Right lobe of liver (tissue), 6 donors: ENCODE results near the gene SLC22A23. TPM values are rescaled to one million over a fixed set of nuclear protein-coding genes. Genes with fewer than 3 reads are reported as not detected.
A peak's percentile ranks its signal among the peaks of the same experiment; 100 is the strongest.

ENCODE experiments used
- ATAC-seq, 4 donors: fragments of 200-7000 bp; cut with Tn5 transposase; one replicate each; pipeline ENCODE4 v1.9.1; 2020; ENCODE audit warnings: mild to moderate bottlenecking in 4 of 4, moderate library complexity in 4 of 4
- DNase-seq, 3 donors: peaks; one replicate each; pipeline ENCODE4 v3.0.0-alpha.2; 2020
- H3K27ac ChIP-seq, 3 donors: fragments of 200-600 bp; one replicate each; pipeline ENCODE4 v1.8.0; 2022
- H3K27me3 ChIP-seq, 2 donors: fragments of 200-600 bp; one replicate each; pipeline ENCODE4 v1.8.0; 2022
- H3K36me3 ChIP-seq, 4 donors: fragments of 200-600 bp; sonication (generic) in 1 of 4; one replicate each; pipeline versions ENCODE4 v1.5.1 to v1.8.0; 2017 to 2022; ENCODE audit warnings: control low read depth in 1 of 4
- H3K4me1 ChIP-seq, 4 donors: fragments of 200-600 bp; sonication (generic) in 1 of 4; one replicate each; pipeline versions ENCODE4 v1.5.1 to v1.8.0; 2017 to 2022; ENCODE audit warnings: control low read depth in 1 of 4
- H3K4me3 ChIP-seq, 3 donors: fragments of 200-600 bp; one replicate each; pipeline ENCODE4 v1.8.0; 2022
- H3K9me3 ChIP-seq, 4 donors: fragments of 200-600 bp; sonication (generic) in 1 of 4; one replicate each; pipeline versions ENCODE4 v1.5.1 to v1.8.0; 2017 to 2022; ENCODE audit warnings: control low read depth in 1 of 4
- POLR2A ChIP-seq: fragments of 450-650 bp; IDR thresholded peaks from one replicate; pipeline ENCODE4 v1.6.1; 2017; ENCODE audit warnings: antibody characterized with exemption, mild to moderate bottlenecking
- WGBS: methylation state at CpG from one replicate; pipeline ENCODE4 v1.1.6; 2018; ENCODE audit warnings: low coverage, low lambda C conversion rate; ENCODE audit not compliant: insufficient coverage; ENCODE audit errors: missing lambda C conversion rate; 5-methylcytosine and 5-hydroxymethylcytosine counted together
- intact Hi-C, 2 donors: fragments of 100-400 bp; cut with DNase I; formaldehyde crosslinking; loops; one replicate each; pipeline versions ENCODE4 v1.11.2 to v1.14.1; 2022
- total RNA-seq, 6 experiments: library from RNA; depleted of rRNA in 2 of 6; stranded (reverse); fragments of >200 nt in 2 of 6; fragmentation: NEBNext Ultra II Directional in 3 of 6; extraction: Animal tissue kit (Norgen Biotek cat#: 25700) in 3 of 6; gene quantifications; one replicate each; pipeline versions ENCODE4 v1.1.0 to v1.2.4, GENCODE V29; 2016 to 2023
- TF ChIP-seq, protein P1 (sequence below), 4 donors: fragments of 200-600 bp in 3 of 4; fragments of 450-650 bp in 1 of 4; IDR thresholded peaks; one replicate each; pipeline versions ENCODE4 v1.5.1 to v1.8.0; 2016 to 2022; ENCODE audit warnings: antibody characterized with exemption in 4 of 4, mild to moderate bottlenecking in 2 of 4
- donor health status: DM: no; HTN: yes; CAD: no.
- donor health status: DM: no; HTN: no; CAD: no.
- donor health status: DM: no; HTN: no; CAD: no.
- donor health status: DM: no; HTN: yes; CAD: no.
- donor health status: DM: no; HTN: yes; CAD: no.

SLC22A23 gene
- total RNA-seq, 6 experiments from 2014 or later = 11.7 to 27.6 (median 16.3) TPM

DNA sequence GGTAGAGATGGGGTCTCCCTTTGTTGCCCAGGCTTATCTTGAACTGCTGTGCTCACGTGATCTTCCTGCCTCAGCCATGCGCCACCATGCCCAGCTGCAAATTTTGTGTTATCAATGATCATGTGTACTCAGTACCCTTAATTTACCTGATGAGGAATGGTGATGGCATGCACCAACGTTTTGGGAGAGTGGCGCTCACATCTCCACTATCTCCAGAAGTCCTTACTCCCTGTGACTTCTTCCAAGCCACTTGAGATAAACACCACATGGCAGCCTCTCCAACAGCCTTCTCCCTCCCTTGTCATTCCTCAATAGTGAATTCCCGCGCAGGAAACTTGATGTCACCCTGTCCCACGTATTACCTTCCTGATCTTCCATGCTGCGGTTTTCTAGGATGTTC, 140.0 kb downstream of the SLC22A23 start:
- Histone ChIP-seq H3K27me3 (no peaks in the 10 kb centered on the region), H3K9me3 (no peaks in the 10 kb centered on the region), H3K4me3 (no peak overlapping the region), H3K4me1 (no peaks in the 10 kb centered on the region), H3K36me3 (peaks cover 0 to 5% (median 0%) of the 10 kb centered on the region in 4 donors), H3K27ac (no peak overlapping the region)
- TF ChIP-seq POLR2A = no peak
- TF ChIP-seq, protein P1, sequence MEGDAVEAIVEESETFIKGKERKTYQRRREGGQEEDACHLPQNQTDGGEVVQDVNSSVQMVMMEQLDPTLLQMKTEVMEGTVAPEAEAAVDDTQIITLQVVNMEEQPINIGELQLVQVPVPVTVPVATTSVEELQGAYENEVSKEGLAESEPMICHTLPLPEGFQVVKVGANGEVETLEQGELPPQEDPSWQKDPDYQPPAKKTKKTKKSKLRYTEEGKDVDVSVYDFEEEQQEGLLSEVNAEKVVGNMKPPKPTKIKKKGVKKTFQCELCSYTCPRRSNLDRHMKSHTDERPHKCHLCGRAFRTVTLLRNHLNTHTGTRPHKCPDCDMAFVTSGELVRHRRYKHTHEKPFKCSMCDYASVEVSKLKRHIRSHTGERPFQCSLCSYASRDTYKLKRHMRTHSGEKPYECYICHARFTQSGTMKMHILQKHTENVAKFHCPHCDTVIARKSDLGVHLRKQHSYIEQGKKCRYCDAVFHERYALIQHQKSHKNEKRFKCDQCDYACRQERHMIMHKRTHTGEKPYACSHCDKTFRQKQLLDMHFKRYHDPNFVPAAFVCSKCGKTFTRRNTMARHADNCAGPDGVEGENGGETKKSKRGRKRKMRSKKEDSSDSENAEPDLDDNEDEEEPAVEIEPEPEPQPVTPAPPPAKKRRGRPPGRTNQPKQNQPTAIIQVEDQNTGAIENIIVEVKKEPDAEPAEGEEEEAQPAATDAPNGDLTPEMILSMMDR (IDR thresholded peaks at IDR 0.05) = no peak
- DNase-seq (no peak), ATAC-seq (no peak)
- intact Hi-C loops = no loop called here
- WGBS = 81% methylated on average over 7 of the region's 8 CpGs

DNA sequence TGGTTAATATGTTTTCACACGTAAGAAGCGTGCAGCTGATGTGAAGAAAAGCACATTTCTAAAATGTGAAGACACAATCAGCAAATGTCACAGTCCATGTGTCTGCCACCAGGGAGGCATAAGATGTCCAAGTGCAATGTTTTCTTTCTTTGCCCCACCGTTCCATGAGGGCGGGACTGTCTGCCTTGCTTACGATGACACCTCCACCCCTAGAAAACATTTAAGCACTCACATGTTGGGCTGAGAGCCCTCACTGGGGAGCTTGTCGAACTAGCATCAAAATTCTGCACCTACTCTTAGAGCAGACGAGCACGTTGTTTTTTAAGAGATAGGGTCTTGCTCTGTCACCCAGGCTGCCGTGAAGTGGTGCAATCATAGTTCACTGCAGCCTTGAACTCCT, 140.5 kb downstream of the SLC22A23 start:
- intact Hi-C loops = no loop called here
- H3K36me3 ChIP-seq = peaks cover 0 to 5% (median 0%) of the 10 kb centered on the region in 4 donors
- 86% methylated on average over 8 of the region's 9 CpGs for WGBS

DNA sequence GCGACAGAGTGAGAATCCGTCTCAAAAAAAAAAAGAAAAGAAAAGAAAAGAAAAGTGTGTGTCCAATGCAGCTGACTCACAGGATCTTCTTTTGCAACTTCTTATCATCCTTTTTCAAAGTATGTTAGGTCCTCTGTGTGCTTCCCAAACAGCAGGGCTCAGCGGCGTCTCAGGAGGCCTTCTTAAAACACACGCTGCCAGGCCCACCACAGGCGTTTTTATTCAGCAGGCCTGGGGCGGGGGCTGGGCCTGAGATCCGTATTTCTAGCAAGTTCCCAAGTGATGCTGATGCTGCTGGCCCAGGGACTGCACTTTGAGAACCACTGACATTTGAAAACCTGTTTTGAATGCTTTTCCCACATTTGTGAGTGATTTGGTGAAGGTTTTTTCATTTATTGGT, 141.0 kb downstream of the SLC22A23 start:
- Histone ChIP-seq H3K27ac (no peak overlapping the region), H3K36me3 (peaks cover 0 to 5% (median 0%) of the 10 kb centered on the region in 4 donors), H3K9me3 (no peaks in the 10 kb centered on the region), H3K4me3 (no peak overlapping the region), H3K27me3 (no peaks in the 10 kb centered on the region), H3K4me1 (no peaks in the 10 kb centered on the region)
- intact Hi-C loops = no loop called here
- WGBS = 84% methylated on average over 4 of the region's 8 CpGs
- TF ChIP-seq POLR2A = no peak
- TF ChIP-seq, protein P1 (IDR thresholded peaks at IDR 0.05) = no peak
- DNase-seq (no peak), ATAC-seq (no peak)

More for the DNA sequence above, 140.5 kb downstream of the SLC22A23 start:
- Histone ChIP-seq H3K27me3 (no peaks in the 10 kb centered on the region), H3K27ac (no peak overlapping the region), H3K4me1 (no peaks in the 10 kb centered on the region), H3K9me3 (no peaks in the 10 kb centered on the region), H3K4me3 (no peak overlapping the region)
- TF ChIP-seq POLR2A = no peak
- TF ChIP-seq, protein P1 (IDR thresholded peaks at IDR 0.05) = no peak
- ATAC-seq = no peak
- DNase-seq = no peak

DNA sequence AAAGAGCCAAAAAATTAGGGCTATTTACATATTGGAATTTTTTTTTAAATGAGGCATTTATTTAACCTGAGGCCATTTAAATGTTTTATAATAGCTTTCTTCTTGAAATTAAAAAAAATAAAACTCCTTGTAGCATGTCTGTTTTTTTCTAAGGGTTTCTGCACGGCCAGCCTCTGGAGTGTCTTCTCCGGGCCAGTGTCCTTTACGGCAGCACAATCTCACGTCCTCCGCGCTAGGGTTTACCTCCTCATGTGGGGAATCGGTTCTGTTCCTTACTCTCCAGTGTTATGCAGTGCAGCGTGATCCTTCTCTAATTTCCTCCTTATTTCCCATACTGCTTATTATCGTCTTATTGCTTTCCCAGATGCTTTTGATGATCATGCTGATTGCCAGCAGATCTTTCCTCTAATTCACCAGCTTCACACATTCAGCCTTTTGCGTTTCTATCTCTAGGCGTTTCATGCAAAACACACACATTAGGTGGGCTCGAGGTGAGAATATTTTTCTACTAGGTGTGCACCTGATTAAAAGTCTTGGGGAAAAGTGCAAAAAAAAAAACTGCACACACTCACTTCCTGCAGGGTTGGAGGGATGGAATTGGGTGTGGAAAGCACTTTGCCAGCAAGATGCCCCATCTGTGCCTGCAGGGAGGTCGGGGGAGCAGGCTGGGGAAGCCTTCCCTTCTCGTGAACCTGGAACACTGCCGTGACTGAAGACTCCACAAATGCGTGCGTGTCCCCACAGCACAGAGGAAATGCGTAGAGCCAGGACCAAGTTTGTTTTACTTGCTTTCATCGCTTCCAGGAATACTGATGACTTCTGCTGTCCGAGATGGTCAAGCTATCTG, 142.0 kb downstream of the SLC22A23 start:
- WGBS = 80% methylated on average over 11 of the region's 20 CpGs
- ATAC-seq (no peak), DNase-seq (peak in 1 of 3 donors; percentile 23)
- intact Hi-C loops = no loop called here
- Histone ChIP-seq H3K9me3 (no peaks in the 10 kb centered on the region), H3K36me3 (peaks cover 0 to 5% (median 0%) of the 10 kb centered on the region in 4 donors), H3K27ac (no peak overlapping the region), H3K27me3 (no peaks in the 10 kb centered on the region), H3K4me3 (no peak overlapping the region), H3K4me1 (no peaks in the 10 kb centered on the region)
- TF ChIP-seq POLR2A = no peak
- TF ChIP-seq, protein P1 (IDR thresholded peaks at IDR 0.05) = no peak
